ENCODE data around the gene GALNT17.
"Not testable (repeated sequence)": the region's sequence is repeated elsewhere in the genome, so short reads cannot be mapped to it uniquely, and the experiment has no call there.

The GALNT17 gene

DNA sequence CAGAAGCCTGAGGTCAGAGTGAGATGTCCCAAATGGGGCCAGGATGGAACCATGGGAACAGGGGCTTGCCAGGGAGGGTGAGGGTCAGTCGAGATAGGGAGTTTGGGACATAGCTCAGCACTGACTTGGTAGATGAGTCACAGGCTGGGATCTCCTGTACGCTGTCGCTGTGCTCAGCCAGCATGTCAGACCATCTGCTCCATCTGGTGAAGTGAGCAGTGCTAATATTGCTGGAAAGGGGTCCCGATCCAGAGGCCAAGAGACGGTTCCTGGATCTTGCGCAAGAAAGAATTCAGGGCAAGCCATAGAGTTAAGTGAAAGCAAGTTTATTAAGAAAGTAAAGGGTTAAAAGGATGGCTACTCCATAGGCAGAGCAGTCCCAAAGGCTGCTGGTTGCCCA, 505.6 kb downstream of the GALNT17 start:
- no peaks in the 10 kb centered on the region for H3K27me3 ChIP-seq (replicated peaks in 2 of 5; ENCODE audit: control insufficient read depth in 4 of 5, insufficient read depth in 5 of 5, low read length in 4 of 5)
- no peak for DNase-seq
- 92% methylated on average over 6 of the region's 6 CpGs for WGBS (ENCODE audit: insufficient coverage)
- H3K4me1 ChIP-seq (ENCODE audit: control extremely low read depth in 1 of 4, control insufficient read depth in 4 of 4, insufficient read depth in 4 of 4, low read length in 3 of 4): peaks cover 0 to 8% (median 0%) of the 10 kb centered on the region in 4 experiments
- POLR2A ChIA-PET: no interaction called here
- H3K27ac ChIP-seq (ENCODE audit: insufficient read depth in 1 of 2, low read depth in 1 of 2, low read length in 2 of 2, poor library complexity in 1 of 2, severe bottlenecking in 2 of 2): no peak overlapping the region
- no peak overlapping the region for H3K4me3 ChIP-seq (ENCODE audit: control insufficient read depth in 1 of 7, extremely low read depth in 1 of 7, insufficient read depth in 4 of 7, low read depth in 2 of 7, low read length in 6 of 7)
- H3K36me3 ChIP-seq (ENCODE audit: control insufficient read depth in 4 of 4, insufficient read depth in 4 of 4, low read length in 3 of 4): no peaks in the 10 kb centered on the region
- CTCF ChIA-PET: no interaction called here
- H3K9me3 ChIP-seq (ENCODE audit: control extremely low read depth in 1 of 5, control insufficient read depth in 4 of 5, insufficient read depth in 2 of 5, low read depth in 1 of 5, low read length in 4 of 5): no peaks in the 10 kb centered on the region

DNA sequence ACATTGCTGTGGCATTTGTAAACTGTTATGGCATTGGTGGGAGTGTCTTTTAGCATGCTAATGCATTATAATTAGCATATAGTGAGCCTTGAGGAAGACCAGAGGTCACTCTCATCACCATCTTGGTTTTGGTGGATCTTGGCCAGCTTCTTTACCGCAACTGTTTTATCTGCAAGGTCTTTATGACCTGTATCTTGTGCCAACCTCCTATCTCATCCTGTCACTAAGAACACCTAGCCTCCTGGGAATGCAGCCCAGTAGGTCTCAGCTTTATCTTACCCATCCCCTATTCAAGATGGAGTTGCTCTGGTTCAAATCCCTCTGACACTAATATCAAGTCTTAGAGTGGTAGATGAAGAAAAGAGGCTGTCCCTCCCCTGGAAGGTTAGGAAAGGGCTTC, 506.2 kb downstream of the GALNT17 start:
- Histone ChIP-seq H3K4me1 (ENCODE audit: control extremely low read depth in 1 of 4, control insufficient read depth in 4 of 4, insufficient read depth in 4 of 4, low read length in 3 of 4) (peaks cover 0 to 7% (median 0%) of the 10 kb centered on the region in 4 experiments), H3K27ac (ENCODE audit: insufficient read depth in 1 of 2, low read depth in 1 of 2, low read length in 2 of 2, poor library complexity in 1 of 2, severe bottlenecking in 2 of 2) (no peak overlapping the region)
- POLR2A ChIA-PET: no interaction called here

DNA sequence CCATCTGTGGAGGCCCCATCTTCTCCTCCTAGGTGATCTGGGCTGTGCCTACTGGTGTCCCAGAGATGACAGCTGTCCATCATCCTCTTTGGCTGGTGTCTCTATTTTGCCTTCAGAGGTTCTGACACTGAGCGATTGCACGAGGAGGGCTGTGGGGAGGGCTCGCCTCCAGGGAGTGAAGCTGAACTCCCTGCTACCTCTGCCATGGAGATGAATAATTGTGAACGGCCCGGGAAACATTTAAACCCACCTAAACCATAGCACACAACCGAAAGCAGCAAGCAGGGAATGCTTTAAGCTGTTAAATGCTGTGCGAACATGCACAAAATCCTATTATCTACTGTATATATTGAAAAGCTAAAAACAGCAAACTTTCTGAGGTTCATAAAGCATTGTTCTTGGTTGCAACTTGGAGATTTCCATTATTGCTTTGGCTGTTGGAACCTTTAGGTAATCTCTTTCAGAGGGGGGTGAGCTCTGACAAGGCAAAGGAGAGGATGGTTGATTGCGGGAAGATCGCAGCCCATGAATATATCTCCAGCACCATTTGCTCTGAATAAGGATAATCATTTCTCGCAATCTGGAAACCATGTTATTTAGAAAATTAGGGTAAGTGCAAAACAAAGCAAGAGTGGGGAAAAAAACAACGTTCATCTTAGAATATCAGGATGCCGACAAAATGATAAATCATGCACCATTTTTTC, 507.6 kb downstream of the GALNT17 start:
- DNase-seq: no peak
- POLR2A ChIA-PET: no interaction called here
- H3K27me3 ChIP-seq (replicated peaks in 2 of 5; ENCODE audit: control insufficient read depth in 4 of 5, insufficient read depth in 5 of 5, low read length in 4 of 5): no peaks in the 10 kb centered on the region

More for the DNA sequence above, 506.2 kb downstream of the GALNT17 start:
- CTCF ChIA-PET: no interaction called here
- no peaks in the 10 kb centered on the region for H3K36me3 ChIP-seq (ENCODE audit: control insufficient read depth in 4 of 4, insufficient read depth in 4 of 4, low read length in 3 of 4)
- WGBS (ENCODE audit: insufficient coverage): 100% methylated on average over 1 of the region's 1 CpG
- no peaks in the 10 kb centered on the region for H3K27me3 ChIP-seq (replicated peaks in 2 of 5; ENCODE audit: control insufficient read depth in 4 of 5, insufficient read depth in 5 of 5, low read length in 4 of 5)
- no peak overlapping the region for H3K4me3 ChIP-seq (ENCODE audit: control insufficient read depth in 1 of 7, extremely low read depth in 1 of 7, insufficient read depth in 4 of 7, low read depth in 2 of 7, low read length in 6 of 7)
- no peak for DNase-seq
- H3K9me3 ChIP-seq (ENCODE audit: control extremely low read depth in 1 of 5, control insufficient read depth in 4 of 5, insufficient read depth in 2 of 5, low read depth in 1 of 5, low read length in 4 of 5): no peaks in the 10 kb centered on the region

DNA sequence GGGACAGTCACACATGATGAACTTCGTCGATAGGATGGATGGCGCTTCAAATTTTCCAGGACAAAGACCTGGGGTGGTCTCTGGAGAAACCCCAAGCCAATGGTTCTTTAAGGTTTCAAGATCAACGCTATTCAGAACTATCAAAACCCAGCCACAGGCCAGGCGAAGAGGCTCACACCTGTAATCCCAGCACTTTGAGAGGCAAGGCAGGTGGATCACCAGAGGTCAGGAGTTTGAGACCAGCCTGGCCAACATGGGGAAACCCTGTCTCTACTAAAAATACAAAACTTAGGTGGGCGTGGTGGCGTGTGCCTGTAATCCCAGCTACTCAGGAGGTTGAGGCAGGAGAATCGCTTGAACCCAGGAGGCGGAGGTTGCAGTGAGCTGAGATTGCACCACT, 511.1 kb downstream of the GALNT17 start:
- CTCF ChIA-PET; POLR2A ChIA-PET; DNase-seq; H3K36me3 ChIP-seq (ENCODE audit: control insufficient read depth in 4 of 4, insufficient read depth in 4 of 4, low read length in 3 of 4); H3K27ac ChIP-seq (ENCODE audit: insufficient read depth in 1 of 2, low read depth in 1 of 2, low read length in 2 of 2, poor library complexity in 1 of 2, severe bottlenecking in 2 of 2); H3K27me3 ChIP-seq (replicated peaks in 2 of 5; ENCODE audit: control insufficient read depth in 4 of 5, insufficient read depth in 5 of 5, low read length in 4 of 5); H3K4me1 ChIP-seq (ENCODE audit: control extremely low read depth in 1 of 4, control insufficient read depth in 4 of 4, insufficient read depth in 4 of 4, low read length in 3 of 4); H3K4me3 ChIP-seq (ENCODE audit: control insufficient read depth in 1 of 7, extremely low read depth in 1 of 7, insufficient read depth in 4 of 7, low read depth in 2 of 7, low read length in 6 of 7): not testable (repeated sequence)
- H3K9me3 ChIP-seq (ENCODE audit: control extremely low read depth in 1 of 5, control insufficient read depth in 4 of 5, insufficient read depth in 2 of 5, low read depth in 1 of 5, low read length in 4 of 5): peaks cover 0 to 16% (median 3%) of the 10 kb centered on the region in 5 experiments
- WGBS (ENCODE audit: insufficient coverage): 89% methylated on average over 9 of the region's 9 CpGs

More for the DNA sequence above, 507.6 kb downstream of the GALNT17 start:
- Histone ChIP-seq H3K9me3 (ENCODE audit: control extremely low read depth in 1 of 5, control insufficient read depth in 4 of 5, insufficient read depth in 2 of 5, low read depth in 1 of 5, low read length in 4 of 5) (peaks cover 0 to 4% (median 0%) of the 10 kb centered on the region in 5 experiments), H3K4me1 (ENCODE audit: control extremely low read depth in 1 of 4, control insufficient read depth in 4 of 4, insufficient read depth in 4 of 4, low read length in 3 of 4) (no peaks in the 10 kb centered on the region), H3K27ac (ENCODE audit: insufficient read depth in 1 of 2, low read depth in 1 of 2, low read length in 2 of 2, poor library complexity in 1 of 2, severe bottlenecking in 2 of 2) (no peak overlapping the region), H3K4me3 (ENCODE audit: control insufficient read depth in 1 of 7, extremely low read depth in 1 of 7, insufficient read depth in 4 of 7, low read depth in 2 of 7, low read length in 6 of 7) (no peak overlapping the region), H3K36me3 (ENCODE audit: control insufficient read depth in 4 of 4, insufficient read depth in 4 of 4, low read length in 3 of 4) (no peaks in the 10 kb centered on the region)
- WGBS (ENCODE audit: insufficient coverage): 95% methylated on average over 6 of the region's 12 CpGs
- CTCF ChIA-PET: interaction anchor here (1.0 kb wide), 1 partner anchor 11 kb away, joined by 3 read pairs; no protein-coding TSS in a partner anchor

DNA sequence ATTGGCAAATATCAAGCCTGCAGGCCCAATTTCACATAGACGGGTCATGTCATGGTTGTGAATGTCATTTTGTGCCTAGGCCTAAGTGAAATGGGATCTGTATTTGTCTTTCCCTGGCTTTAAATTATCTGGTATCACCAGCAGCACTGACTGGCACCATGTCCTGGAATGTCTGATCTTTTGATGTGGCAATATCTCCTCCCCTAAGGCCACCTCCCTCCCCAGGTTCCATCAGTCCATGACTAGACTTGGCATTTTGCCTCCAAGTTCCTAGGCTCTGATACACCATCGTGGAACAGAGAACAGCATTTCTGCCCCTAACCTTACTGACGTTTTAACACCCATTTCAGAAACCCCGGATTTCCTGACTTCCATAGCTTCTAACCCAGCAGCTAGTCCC, 513.9 kb downstream of the GALNT17 start:
- Histone ChIP-seq H3K4me3 (ENCODE audit: control insufficient read depth in 1 of 7, extremely low read depth in 1 of 7, insufficient read depth in 4 of 7, low read depth in 2 of 7, low read length in 6 of 7) (no peak overlapping the region), H3K27me3 (replicated peaks in 2 of 5; ENCODE audit: control insufficient read depth in 4 of 5, insufficient read depth in 5 of 5, low read length in 4 of 5) (no peaks in the 10 kb centered on the region), H3K4me1 (ENCODE audit: control extremely low read depth in 1 of 4, control insufficient read depth in 4 of 4, insufficient read depth in 4 of 4, low read length in 3 of 4) (no peaks in the 10 kb centered on the region), H3K27ac (ENCODE audit: insufficient read depth in 1 of 2, low read depth in 1 of 2, low read length in 2 of 2, poor library complexity in 1 of 2, severe bottlenecking in 2 of 2) (no peak overlapping the region), H3K9me3 (ENCODE audit: control extremely low read depth in 1 of 5, control insufficient read depth in 4 of 5, insufficient read depth in 2 of 5, low read depth in 1 of 5, low read length in 4 of 5) (peaks cover 0 to 32% (median 4%) of the 10 kb centered on the region in 5 experiments), H3K36me3 (ENCODE audit: control insufficient read depth in 4 of 4, insufficient read depth in 4 of 4, low read length in 3 of 4) (no peaks in the 10 kb centered on the region)
- CTCF ChIA-PET: no interaction called here
- 96% methylated on average over 3 of the region's 4 CpGs for WGBS (ENCODE audit: insufficient coverage)
- no peak for DNase-seq
- POLR2A ChIA-PET: no interaction called here

DNA sequence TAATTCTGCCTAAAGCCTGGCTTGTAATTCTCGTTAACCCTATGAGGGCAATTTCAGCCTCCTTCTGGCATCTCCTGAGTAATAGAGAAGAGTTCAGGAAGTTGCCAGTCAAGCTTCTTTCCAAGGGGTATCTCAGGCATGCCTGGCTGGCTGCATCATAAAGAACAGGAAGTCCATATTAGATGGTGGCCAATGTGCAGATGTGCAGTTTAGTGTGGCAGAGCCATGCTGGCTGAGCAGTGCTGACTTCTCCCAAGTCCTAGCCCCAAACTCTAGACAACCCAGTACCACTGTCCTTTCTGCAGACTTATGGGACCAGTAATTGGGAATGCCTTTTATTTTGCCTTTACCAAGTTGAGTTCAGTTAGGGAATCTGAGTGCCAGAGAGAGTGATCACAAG, 517.9 kb downstream of the GALNT17 start:
- Histone ChIP-seq H3K36me3 (ENCODE audit: control insufficient read depth in 4 of 4, insufficient read depth in 4 of 4, low read length in 3 of 4) (no peaks in the 10 kb centered on the region), H3K4me3 (ENCODE audit: control insufficient read depth in 1 of 7, extremely low read depth in 1 of 7, insufficient read depth in 4 of 7, low read depth in 2 of 7, low read length in 6 of 7) (no peak overlapping the region), H3K27me3 (replicated peaks in 2 of 5; ENCODE audit: control insufficient read depth in 4 of 5, insufficient read depth in 5 of 5, low read length in 4 of 5) (no peaks in the 10 kb centered on the region), H3K4me1 (ENCODE audit: control extremely low read depth in 1 of 4, control insufficient read depth in 4 of 4, insufficient read depth in 4 of 4, low read length in 3 of 4) (no peaks in the 10 kb centered on the region), H3K27ac (ENCODE audit: insufficient read depth in 1 of 2, low read depth in 1 of 2, low read length in 2 of 2, poor library complexity in 1 of 2, severe bottlenecking in 2 of 2) (no peak overlapping the region), H3K9me3 (ENCODE audit: control extremely low read depth in 1 of 5, control insufficient read depth in 4 of 5, insufficient read depth in 2 of 5, low read depth in 1 of 5, low read length in 4 of 5) (peaks cover 0 to 32% (median 4%) of the 10 kb centered on the region in 5 experiments)
- ChIA-PET CTCF (no interaction called here), POLR2A (no interaction called here)
- DNase-seq: no peak
- WGBS (ENCODE audit: insufficient coverage): 91% methylated on average over 1 of the region's 1 CpG

DNA sequence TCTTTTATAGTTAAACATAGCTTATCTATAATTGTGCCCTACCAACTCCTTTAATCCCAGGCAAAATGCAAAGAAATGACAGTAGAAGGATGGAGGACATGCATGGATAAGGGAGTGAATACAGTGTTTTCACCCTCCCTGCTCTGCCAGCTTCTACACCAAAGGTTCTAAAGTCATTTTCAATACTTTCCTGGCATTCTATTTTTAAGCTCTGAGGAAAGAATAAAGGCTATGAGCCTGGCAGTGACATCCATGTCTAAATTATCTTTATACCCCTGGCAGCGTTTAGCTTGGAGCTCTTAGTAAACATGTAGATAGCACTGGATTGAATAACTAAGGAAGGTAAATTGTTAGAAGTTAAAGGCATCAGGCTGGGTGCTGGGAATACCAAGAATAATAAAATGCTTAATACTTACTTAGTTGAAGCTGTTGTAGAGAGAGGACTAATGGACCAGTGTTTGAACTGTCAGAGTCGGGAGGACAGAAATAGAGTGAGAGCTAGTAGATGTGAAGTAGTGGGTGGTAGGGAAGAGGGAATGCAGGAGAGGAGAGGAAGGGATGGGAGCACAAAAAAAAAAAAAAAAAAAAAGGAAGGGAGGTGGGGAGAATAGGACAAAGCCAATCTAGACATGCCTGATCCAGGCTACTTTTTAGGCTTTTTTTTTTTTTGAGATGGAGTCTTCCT, 518.9 kb downstream of the GALNT17 start:
- 100% methylated on average over 1 of the region's 2 CpGs for WGBS (ENCODE audit: insufficient coverage)

More for the DNA sequence above, 518.9 kb downstream of the GALNT17 start:
- H3K4me3 ChIP-seq (ENCODE audit: control insufficient read depth in 1 of 7, extremely low read depth in 1 of 7, insufficient read depth in 4 of 7, low read depth in 2 of 7, low read length in 6 of 7): no peak overlapping the region
- peaks cover 0 to 30% (median 4%) of the 10 kb centered on the region in 5 experiments for H3K9me3 ChIP-seq (ENCODE audit: control extremely low read depth in 1 of 5, control insufficient read depth in 4 of 5, insufficient read depth in 2 of 5, low read depth in 1 of 5, low read length in 4 of 5)
- ChIA-PET CTCF (interaction anchor here (0.5 to 1.1 kb wide), 2 partner anchors 11 to 912 kb away, joined by 3 read pairs; no protein-coding TSS in a partner anchor), POLR2A (no interaction called here)
- no peaks in the 10 kb centered on the region for H3K4me1 ChIP-seq (ENCODE audit: control extremely low read depth in 1 of 4, control insufficient read depth in 4 of 4, insufficient read depth in 4 of 4, low read length in 3 of 4)
- H3K27ac ChIP-seq (ENCODE audit: insufficient read depth in 1 of 2, low read depth in 1 of 2, low read length in 2 of 2, poor library complexity in 1 of 2, severe bottlenecking in 2 of 2): no peak overlapping the region
- no peak for DNase-seq
- H3K36me3 ChIP-seq (ENCODE audit: control insufficient read depth in 4 of 4, insufficient read depth in 4 of 4, low read length in 3 of 4): no peaks in the 10 kb centered on the region
- peaks cover 0 to 2% (median 0%) of the 10 kb centered on the region in 5 experiments for H3K27me3 ChIP-seq (replicated peaks in 2 of 5; ENCODE audit: control insufficient read depth in 4 of 5, insufficient read depth in 5 of 5, low read length in 4 of 5)

All from common myeloid progenitor, CD34-positive (primary cell).